K562 (cell line): ENCODE measurements around the gene NUFIP2. TPM values are rescaled to one million over a fixed set of nuclear protein-coding genes. Genes with fewer than 3 reads are reported as not detected.

ENCODE experiments used
- ATF7 ChIP-seq: fragments of 450-650 bp; IDR thresholded peaks from 2 replicates; pipeline ENCODE4 v1.7.1; 2014; ENCODE audit warnings: mild to moderate bottlenecking, moderate library complexity
- CBX3 ChIP-seq, 2 experiments: IDR thresholded peaks; 1 replicate in 1 of 2; 2 replicates in 1 of 2; pipeline ENCODE4 v1.6.1; 2012; ENCODE audit warnings: inconsistent platforms in 2 of 2, low read length in 2 of 2, borderline replicate concordance in 1 of 2, control low read depth in 1 of 2
- CTBP1 ChIP-seq: fragments of 450-650 bp; IDR thresholded peaks from 2 replicates; pipeline ENCODE4 v1.6.1; 2016; ENCODE audit warnings: borderline replicate concordance
- HOXB6 ChIP-seq: fragments of 250-450 bp; sonication (Bioruptor Pico); IDR thresholded peaks from 2 replicates; pipeline ENCODE4 v1.5.1; 2022; ENCODE audit warnings: mild to moderate bottlenecking, borderline replicate concordance
- MAFK ChIP-seq: IDR thresholded peaks from 2 replicates; pipeline ENCODE4 v1.6.1; 2011; ENCODE audit warnings: low read length, improper control_type of control experiment
- NRF1 ChIP-seq, 2 experiments: fragments of 450-650 bp; IDR thresholded peaks in 1 of 2; conservative IDR thresholded peaks in 1 of 2; 2 replicates each; pipeline ENCODE4 v1.6.1; 2014; ENCODE audit warnings: mild to moderate bottlenecking in 2 of 2
- TEAD4 ChIP-seq, 2 experiments: sonication (generic) in 1 of 2; formaldehyde crosslinking in 1 of 2; IDR thresholded peaks; 2 replicates each; pipeline versions ENCODE4 v1.6.1 to v1.8.0; 2012 to 2022; ENCODE audit warnings: borderline replicate concordance in 1 of 2, inconsistent platforms in 1 of 2, low read length in 1 of 2, mild to moderate bottlenecking in 1 of 2, missing genetic modification reagents in 1 of 2
- XRCC5 ChIP-seq: fragments of 200-400 bp; formaldehyde crosslinking; IDR thresholded peaks from 2 replicates; pipeline ENCODE4 v1.6.1; 2017; ENCODE audit warnings: low read depth, mild to moderate bottlenecking, low read length
- ZFX ChIP-seq: sonication (generic); formaldehyde crosslinking; IDR thresholded peaks from 2 replicates; pipeline ENCODE4 v1.8.0; 2022; ENCODE audit warnings: mild to moderate bottlenecking, missing genetic modification reagents, moderate library complexity
- ZNF174 ChIP-seq: fragments of 250-450 bp; sonication (Bioruptor Pico); IDR thresholded peaks from 2 replicates; pipeline ENCODE4 v1.4.0; 2020; ENCODE audit warnings: mild to moderate bottlenecking
- ZNF24 ChIP-seq: fragments of 450-650 bp; IDR thresholded peaks from 2 replicates; pipeline ENCODE4 v1.6.1; 2016
- polyA plus RNA-seq, 8 experiments: library from polyadenylated mRNA; depleted of rRNA in 4 of 8; stranded (reverse) in 5 of 8; unstranded in 3 of 8; fragments of >200 nt; fragmentation: Nextera tagmentation in 2 of 8; fragmentation: Illumina TruSeq in 1 of 8; extraction: Ambion mirVana in 2 of 8; extraction: Trizol in 1 of 8; gene quantifications; 2 replicates each; pipeline versions ENCODE4 v1.2.1 to v1.2.3, GENCODE V29; 2011 to 2014; ENCODE audit warnings: inconsistent platforms in 1 of 8, missing spikeins in 1 of 8
- total RNA-seq, 7 experiments: library from RNA; depleted of rRNA in 6 of 7; stranded (reverse); fragments of >200 nt in 6 of 7; fragmentation: Illumina TruSeq in 2 of 7; extraction: Trizol in 2 of 7; gene quantifications; 2 replicates each; pipeline versions ENCODE4 v1.2.1 to v1.2.3, GENCODE V29; 2011 to 2021; ENCODE audit warnings: low replicate concordance in 1 of 7
- TF ChIP-seq, protein P1 (sequence below), 2 experiments: fragments of 450-650 bp; formaldehyde crosslinking in 1 of 2; IDR thresholded peaks; 2 replicates each; pipeline versions ENCODE4 v1.4.0 to v1.6.1; 2014 to 2020; ENCODE audit warnings: mild to moderate bottlenecking in 2 of 2, borderline replicate concordance in 1 of 2, low read depth in 1 of 2
- TF ChIP-seq, protein P2 (sequence below): fragments of 250-450 bp; sonication (Bioruptor Pico); IDR thresholded peaks from 2 replicates; pipeline ENCODE4 v1.8.0; 2021; ENCODE audit warnings: moderate library complexity, mild to moderate bottlenecking, inconsistent platforms
- TF ChIP-seq, protein P3 (sequence below): sonication (generic); formaldehyde crosslinking; IDR thresholded peaks from 2 replicates; pipeline ENCODE4 v1.8.0; 2022; ENCODE audit warnings: mild to moderate bottlenecking, missing genetic modification reagents
- TF ChIP-seq, protein P4 (sequence below): fragments of 250-450 bp; sonication (Bioruptor Pico); IDR thresholded peaks from 2 replicates; pipeline ENCODE4 v1.5.0; 2020; ENCODE audit warnings: mild to moderate bottlenecking

Gene NUFIP2
- total and polyA plus RNA-seq, 9 of the 15 experiments (the other 6 are each of a cell fraction or from before 2014, with no cell fraction given), result 4.9 to 40.7 (median 18.5) TPM

DNA sequence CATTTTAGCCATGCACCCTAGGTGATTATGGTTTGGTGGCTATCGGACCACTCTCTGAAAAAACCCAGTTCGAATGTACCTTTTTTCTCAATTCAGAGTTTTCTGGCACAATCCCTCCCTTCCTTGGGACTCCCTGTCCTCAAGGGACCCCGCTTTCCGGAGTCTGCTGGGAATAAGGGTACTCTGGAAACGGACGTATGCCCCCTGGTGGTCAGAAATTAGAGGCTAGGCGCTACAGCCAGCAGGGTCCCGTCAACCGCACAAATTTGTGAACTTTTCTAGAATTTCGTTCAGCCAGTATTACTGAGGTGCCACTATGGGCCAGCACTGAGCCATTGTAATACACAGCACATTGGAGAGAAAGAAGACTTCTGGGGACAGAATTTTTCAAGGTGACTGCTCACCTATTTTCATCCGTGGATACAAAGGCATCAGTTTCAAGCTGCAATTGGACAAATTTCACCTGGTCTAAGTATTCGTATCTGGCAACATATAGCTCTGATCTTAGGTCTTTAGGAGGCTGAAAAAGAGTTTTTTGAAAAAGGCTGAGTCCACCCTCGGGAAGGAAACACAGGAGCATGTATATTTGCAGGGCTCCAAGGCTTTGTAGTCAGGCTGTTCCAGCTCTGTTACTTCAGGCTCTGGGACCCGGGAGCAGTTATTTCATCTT lies 74.4 kb downstream of the NUFIP2 start (continued):
- TF ChIP-seq, protein P1, sequence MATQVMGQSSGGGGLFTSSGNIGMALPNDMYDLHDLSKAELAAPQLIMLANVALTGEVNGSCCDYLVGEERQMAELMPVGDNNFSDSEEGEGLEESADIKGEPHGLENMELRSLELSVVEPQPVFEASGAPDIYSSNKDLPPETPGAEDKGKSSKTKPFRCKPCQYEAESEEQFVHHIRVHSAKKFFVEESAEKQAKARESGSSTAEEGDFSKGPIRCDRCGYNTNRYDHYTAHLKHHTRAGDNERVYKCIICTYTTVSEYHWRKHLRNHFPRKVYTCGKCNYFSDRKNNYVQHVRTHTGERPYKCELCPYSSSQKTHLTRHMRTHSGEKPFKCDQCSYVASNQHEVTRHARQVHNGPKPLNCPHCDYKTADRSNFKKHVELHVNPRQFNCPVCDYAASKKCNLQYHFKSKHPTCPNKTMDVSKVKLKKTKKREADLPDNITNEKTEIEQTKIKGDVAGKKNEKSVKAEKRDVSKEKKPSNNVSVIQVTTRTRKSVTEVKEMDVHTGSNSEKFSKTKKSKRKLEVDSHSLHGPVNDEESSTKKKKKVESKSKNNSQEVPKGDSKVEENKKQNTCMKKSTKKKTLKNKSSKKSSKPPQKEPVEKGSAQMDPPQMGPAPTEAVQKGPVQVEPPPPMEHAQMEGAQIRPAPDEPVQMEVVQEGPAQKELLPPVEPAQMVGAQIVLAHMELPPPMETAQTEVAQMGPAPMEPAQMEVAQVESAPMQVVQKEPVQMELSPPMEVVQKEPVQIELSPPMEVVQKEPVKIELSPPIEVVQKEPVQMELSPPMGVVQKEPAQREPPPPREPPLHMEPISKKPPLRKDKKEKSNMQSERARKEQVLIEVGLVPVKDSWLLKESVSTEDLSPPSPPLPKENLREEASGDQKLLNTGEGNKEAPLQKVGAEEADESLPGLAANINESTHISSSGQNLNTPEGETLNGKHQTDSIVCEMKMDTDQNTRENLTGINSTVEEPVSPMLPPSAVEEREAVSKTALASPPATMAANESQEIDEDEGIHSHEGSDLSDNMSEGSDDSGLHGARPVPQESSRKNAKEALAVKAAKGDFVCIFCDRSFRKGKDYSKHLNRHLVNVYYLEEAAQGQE (IDR thresholded peaks at IDR 0.05; ENCODE audit: borderline replicate concordance), result peak; percentile 92
- TF ChIP-seq, protein P1 (CRISPR knock-in tag; IDR thresholded peaks at IDR 0.05; ENCODE audit: low read depth), result no peak
- TF ChIP-seq, protein P2, sequence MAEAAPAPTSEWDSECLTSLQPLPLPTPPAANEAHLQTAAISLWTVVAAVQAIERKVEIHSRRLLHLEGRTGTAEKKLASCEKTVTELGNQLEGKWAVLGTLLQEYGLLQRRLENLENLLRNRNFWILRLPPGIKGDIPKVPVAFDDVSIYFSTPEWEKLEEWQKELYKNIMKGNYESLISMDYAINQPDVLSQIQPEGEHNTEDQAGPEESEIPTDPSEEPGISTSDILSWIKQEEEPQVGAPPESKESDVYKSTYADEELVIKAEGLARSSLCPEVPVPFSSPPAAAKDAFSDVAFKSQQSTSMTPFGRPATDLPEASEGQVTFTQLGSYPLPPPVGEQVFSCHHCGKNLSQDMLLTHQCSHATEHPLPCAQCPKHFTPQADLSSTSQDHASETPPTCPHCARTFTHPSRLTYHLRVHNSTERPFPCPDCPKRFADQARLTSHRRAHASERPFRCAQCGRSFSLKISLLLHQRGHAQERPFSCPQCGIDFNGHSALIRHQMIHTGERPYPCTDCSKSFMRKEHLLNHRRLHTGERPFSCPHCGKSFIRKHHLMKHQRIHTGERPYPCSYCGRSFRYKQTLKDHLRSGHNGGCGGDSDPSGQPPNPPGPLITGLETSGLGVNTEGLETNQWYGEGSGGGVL (CRISPR knock-in tag), result no peak
- no peak for TF ChIP-seq ZNF24
- TF ChIP-seq ZNF174 (CRISPR knock-in tag), result no peak
- peak; percentile 51; the same call in 1 of the 2 replicates for TF ChIP-seq CTBP1
- TF ChIP-seq NRF1 (conservative IDR thresholded peaks at IDR 0.05 in 1 of 2, IDR thresholded peaks at IDR 0.05 in 1 of 2), result peak in 1 of 2 experiments; percentile 5; a peak in 1 of 4 replicates
- TF ChIP-seq XRCC5, result peak; percentile 80
- TF ChIP-seq TEAD4 (IDR thresholded peaks at IDR 0.05; ENCODE audit: low read length), result 0 out of 2 replicates have a peak, but pooled peaks have one; percentile 26
- no peak for TF ChIP-seq TEAD4 (CRISPR knock-in tag; IDR thresholded peaks at IDR 0.05; ENCODE audit: borderline replicate concordance)
- TF ChIP-seq CBX3 (IDR thresholded peaks at IDR 0.05; ENCODE audit: borderline replicate concordance in 1 of 2, low read length in 2 of 2), result 0 out of 3 replicates have a peak, but pooled peaks of 1 of the 2 experiments have one; percentile 57
- TF ChIP-seq, protein P3, sequence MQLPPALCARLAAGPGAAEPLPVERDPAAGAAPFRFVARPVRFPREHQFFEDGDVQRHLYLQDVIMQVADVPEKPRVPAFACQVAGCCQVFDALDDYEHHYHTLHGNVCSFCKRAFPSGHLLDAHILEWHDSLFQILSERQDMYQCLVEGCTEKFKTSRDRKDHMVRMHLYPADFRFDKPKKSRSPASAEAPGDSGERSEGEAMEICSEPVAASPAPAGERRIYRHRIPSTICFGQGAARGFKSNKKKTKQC (CRISPR knock-in tag), result no peak
- TF ChIP-seq ATF7, result peak; percentile 60
- TF ChIP-seq, protein P4, sequence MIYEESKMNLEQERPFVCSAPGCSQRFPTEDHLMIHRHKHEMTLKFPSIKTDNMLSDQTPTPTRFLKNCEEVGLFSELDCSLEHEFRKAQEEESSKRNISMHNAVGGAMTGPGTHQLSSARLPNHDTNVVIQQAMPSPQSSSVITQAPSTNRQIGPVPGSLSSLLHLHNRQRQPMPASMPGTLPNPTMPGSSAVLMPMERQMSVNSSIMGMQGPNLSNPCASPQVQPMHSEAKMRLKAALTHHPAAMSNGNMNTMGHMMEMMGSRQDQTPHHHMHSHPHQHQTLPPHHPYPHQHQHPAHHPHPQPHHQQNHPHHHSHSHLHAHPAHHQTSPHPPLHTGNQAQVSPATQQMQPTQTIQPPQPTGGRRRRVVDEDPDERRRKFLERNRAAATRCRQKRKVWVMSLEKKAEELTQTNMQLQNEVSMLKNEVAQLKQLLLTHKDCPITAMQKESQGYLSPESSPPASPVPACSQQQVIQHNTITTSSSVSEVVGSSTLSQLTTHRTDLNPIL (CRISPR knock-in tag), result no peak
- no peak for TF ChIP-seq ZFX (CRISPR knock-in tag)
- TF ChIP-seq MAFK, result 0 out of 2 replicates have a peak, but pooled peaks have one; percentile 10
- no peak for TF ChIP-seq HOXB6 (CRISPR knock-in tag)
